GM11168 (cell line): ENCODE data around the gene ACHE.
"Not testable (repeated sequence)": the region's sequence is repeated elsewhere in the genome, so short reads cannot be mapped to it uniquely, and the experiment has no call there.

Experiments used
- in situ Hi-C: fragments of 300-500 bp; cut with MboI; formaldehyde crosslinking; loops from one replicate; pipeline ENCODE4 v1.12.0; 2022; ENCODE audit warnings: low sequenced_read_pairs; ENCODE audit not compliant: unreplicated experiment

Gene ACHE

DNA sequence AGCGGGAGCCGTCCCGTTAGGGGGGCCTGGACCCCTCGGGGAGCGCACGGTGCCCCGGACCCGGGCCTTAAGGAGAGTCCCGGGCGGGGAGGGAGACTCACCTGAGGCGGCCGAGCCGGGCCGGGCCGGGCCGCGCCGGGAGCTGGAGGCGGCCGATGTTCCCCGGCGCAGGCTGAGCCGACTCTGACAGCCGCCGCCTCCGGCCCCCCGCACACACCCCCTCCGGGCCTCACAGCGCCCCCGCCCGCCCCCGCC lies at the start of gene ACHE:
Gene ACHE (minus strand): TSS at position 188 of the 255 bp plus-strand sequence. CDS start 1,656 bp downstream, outside the sequence.
- in situ Hi-C loops, result no loop called here

DNA sequence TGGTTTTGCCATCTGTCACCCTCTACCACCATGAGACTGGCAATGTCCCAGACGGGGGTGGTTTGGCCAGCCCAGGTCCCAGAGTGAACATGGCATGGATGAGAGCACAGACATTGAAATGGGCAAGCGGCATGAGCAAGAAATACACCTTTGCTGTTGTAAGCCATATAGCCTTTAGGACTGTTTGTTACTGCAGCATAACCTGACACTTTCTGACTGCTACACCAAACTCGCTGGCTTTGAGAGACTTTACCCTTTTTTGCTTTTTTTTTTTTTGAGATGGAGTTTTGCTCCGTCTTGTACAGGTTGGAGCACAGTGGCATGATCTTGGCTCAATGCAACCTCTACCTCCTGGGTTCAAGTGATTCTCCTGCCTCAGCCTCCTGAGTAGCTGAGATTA lies 48.5 kb upstream of the ACHE start:
- in situ Hi-C loops, result no loop called here

DNA sequence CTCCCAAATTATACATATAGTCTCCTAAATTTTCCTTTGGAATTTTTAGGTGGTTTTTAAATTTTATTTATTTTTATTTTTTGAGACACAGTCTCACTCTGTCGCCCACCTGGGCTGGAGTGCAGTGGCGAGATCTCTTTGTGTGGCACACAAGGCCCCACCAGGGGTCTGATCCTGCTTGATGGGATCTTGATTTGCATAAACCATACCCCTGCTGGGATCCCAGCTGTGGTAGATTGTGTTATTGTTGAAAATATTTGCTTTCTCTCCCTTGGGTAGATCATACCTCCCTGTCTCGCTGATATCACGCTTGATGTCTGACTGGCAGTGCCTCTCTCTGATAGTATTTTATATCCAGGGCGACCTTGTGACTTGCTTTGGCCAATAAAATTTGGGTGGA lies 48.0 kb upstream of the ACHE start:
- in situ Hi-C loops, result no loop called here

DNA sequence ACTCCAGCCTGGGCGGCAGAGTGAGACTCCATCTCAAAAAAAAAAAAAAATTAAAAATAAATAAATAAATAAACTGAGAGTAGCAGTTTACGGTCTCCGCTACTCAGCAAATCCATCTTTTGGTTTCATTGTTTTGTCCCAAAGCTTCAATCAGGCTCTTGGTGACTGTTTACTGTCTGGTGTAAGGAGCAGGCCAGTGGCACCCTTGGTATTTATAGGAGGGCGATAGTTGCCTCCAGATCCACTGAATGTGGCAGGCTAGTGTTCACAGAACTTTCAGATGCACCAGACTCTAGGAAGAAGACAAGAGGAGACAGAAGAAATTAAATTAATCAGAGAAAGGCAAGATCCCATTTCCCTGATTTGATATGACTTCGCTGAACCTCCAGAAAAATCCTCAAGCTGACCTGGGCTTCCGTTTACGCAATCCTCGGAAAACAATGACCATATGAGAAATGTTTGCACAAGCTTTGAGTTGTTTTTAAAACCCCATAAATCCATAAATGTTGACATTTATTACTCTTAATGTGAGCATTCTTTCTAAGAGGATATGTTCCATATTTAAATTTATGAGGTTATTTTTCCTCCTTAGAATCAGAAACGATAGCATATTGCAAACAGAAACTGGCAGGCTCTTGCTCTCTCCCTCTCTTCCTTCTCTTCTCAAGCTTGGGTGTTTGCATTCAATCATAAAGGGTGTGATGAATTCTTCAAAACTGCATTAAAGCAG lies 46.5 kb upstream of the ACHE start:
- in situ Hi-C loops, result no loop called here

DNA sequence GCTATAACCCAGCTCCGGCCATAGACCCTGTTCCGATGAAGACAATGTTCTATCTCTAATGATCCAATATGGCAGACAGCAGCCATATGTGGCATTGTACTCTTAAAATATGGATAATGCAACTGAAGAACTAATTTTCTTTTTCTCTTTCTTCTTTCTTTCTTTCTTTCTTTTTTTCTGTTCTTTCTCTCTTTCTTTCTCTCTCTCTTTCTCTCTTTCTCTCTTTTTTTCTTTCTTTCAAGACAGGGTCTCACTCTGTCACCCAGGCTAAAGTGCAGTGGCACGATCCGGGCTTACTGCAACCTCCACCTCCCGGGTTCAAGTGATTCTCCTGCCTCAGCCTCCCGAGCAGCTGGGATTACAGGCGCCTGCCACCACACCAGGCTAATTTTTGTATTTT lies 40.5 kb upstream of the ACHE start:
- in situ Hi-C loops, result not testable (repeated sequence)

DNA sequence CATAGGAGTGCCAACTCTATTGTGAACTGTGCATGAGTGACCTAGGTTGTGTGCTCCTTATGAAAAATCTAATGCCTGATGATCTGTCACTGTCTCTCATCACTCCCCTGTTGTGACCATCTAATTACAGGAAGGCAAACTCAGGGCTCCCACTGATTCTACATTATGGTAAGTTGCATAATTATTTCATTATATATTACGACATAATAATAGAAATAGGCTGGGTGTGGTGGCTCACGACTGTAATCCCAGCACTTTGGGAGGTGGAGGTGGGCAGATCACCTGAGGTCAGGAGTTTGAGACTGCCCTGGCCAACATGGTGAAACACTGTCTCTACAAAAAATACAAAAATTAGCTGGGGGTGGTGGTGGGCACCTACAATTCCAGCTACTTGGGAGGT lies 39.7 kb upstream of the ACHE start:
- in situ Hi-C loops, result not testable (repeated sequence)

DNA sequence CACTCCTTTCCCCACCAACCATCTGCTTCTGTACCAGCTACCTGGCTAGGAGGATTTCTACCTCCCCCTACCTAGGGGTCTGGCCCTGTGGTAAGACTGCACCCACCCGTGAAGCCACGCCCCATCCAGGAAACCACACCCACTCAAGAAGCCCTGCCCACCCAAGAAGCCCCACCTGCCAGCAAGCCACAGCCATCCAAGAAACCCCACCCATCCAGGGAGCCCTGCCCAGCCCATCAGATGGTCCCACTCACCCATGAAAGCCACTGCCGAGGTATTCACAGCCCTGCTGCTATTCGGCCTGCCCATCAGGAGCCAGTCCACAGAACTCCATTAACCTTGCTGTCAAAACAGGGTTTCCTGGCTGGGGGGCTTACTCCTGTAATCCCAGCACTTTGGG lies 38.0 kb upstream of the ACHE start:
- in situ Hi-C loops, result no loop called here

DNA sequence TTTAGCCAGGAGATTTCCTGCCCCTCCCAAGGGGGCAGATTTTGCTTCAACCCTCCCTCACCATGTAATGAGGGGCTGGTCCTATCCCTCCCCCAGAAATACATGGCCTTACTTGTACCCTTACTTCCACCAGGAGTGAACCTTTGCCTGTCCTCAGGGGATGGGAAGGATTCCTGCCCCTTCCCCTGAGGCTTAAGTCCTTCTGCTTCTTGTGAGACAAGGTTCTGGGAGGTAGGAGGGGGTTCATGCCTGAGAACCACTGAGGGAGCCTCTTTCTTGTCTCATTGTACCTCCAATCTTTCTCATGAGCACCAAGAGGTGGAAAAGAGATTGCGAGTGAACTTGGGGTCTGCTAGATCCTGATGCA lies 34.1 kb upstream of the ACHE start:
- in situ Hi-C loops, result no loop called here

DNA sequence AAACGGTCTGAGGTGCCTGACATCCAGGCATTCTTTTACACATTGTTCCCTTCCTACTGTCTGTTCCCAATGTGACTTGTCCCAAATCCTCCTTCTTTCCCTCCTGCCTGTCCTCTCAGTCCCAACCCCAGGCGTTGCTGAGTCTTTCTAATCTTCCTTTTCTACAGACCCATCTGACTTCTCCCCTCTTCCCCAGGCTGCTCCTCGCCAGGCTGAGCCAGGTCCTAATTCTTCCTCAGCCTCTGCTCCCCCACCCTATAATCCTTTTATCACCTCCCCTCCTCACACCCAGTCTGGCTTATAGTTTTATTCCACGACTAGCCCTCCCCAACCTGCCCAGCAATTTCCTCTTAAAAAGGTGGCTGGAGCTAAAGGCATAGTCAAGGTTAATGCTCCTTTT lies 27.9 kb upstream of the ACHE start:
- in situ Hi-C loops, result not testable (repeated sequence)

DNA sequence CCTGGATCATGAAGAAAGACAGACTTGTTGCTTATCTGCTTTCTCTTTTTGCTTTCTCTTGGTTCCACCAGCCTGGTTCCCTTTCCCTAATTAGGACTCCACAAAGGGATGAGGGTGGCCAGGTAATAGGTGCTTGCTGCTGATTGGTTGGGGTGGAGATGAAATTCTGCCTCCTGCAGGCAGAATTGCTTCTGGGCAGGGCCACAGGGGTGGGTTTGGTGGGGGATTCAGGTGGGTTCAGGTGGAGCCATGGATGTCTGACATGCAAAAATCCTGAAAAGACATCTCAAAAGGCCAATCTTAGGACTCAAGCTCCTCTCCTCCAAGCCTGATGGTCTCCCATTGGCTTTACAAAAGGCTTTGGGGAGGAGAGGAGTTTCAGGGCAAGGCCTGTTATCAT lies 25.4 kb upstream of the ACHE start:
- in situ Hi-C loops, result no loop called here

DNA sequence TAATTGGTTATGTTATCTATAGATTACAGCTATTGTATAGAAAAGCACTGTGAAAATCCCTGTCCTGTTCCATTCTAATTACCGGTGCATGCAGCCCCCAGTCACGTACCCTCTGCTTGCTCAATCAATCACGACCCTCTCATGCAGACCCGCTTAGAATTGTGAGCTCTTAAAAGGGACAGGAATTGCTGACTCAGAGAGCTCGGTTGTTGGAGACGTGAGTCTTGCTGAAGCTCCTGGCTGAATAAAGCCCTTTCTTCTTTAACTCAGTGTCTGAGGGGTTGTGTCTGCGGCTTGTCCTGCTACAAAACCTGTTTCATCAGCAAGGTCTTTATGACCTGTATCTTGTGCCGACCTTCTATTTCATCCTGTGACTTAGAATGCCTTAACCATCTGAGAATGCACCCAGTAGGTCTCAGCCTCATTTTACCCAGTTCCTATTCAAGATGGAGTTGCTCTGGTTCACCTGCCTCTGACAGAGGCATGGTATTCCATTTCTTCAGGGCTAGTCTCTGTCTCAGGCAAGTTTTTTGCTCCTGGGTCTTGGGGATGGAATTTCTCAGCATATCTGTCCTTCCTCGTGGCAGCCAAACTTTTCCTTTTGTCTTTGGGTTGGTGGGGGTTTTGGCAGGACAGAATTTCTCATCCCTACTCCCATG lies 24.2 kb upstream of the ACHE start:
- in situ Hi-C loops, result not testable (repeated sequence)

DNA sequence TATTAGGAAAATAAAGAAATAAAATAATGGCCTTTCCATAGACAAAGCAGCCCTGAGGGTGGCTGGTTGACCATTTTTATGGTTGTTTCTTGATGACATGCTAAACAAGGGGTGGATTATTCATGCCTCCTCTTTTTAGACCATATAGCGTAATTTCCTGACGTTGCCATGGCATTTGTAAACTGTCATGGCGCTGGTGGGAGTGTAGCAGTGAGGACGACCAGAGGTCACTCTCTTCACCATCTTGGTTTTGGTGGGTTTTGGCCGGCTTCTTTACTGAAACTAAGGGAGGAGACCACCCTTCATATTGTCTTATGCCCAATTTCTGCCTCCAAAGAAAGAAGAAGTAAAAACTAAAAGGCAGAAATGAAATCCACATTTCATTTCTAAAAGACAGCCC lies 23.6 kb upstream of the ACHE start:
- in situ Hi-C loops, result not testable (repeated sequence)

DNA sequence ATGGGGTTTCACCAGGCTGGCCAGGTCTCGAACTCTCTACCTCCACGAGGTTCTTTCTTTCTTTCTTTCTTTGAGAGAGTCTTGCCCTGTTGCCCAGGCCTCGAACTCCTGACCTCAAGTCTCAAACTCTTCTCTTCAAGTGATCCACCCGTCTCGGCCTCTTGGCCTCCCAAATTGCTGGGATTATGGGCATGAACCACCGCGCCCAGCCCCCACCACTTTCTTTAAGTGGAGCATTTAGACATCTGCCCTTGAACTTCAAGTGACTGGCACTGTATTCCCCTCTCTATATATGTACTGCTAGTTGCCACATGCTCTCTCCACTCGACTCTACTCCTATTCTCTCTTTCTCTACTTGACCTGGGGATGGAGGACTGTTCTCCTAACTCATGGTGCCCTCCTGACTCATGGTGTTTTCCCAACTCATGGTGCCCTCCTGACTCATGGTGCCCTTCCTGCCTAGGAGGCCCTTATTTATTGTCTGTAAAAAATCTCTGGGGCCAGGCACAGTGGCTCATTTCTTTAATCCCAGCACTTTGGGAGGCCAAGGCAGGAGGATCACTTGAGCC lies 19.3 kb upstream of the ACHE start:
- in situ Hi-C loops, result no loop called here

DNA sequence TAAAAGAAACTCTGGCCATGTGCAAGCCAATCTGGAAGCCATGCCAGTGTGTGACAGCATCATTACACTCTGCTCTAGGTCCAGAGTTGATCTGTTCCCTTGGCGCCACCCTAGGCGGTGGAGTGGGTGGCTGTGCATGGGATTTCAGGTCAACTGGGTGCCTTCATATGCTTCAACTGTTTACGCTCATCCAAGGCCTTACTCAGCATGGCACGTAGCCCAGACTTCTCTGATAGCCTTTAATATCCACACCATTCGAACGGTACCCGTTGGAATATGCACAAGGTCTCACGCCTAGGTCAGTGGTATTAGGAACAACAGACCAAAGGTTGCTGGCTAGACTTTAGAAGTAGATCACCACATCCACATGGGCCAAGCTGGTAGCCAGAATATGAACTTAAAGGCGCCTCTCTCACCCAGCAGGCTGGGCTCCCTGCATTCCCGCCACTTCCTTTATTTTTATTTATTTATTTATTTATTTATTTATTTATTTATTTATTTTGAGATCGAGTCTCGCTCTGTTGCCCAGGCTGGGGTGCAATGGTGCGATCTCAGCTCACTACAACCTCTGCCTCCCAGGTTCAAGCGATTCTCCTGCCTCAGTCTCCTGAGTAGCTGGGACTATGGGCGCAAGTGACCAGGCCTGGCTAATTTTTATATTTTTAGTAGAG lies 18.7 kb upstream of the ACHE start:
- in situ Hi-C loops, result no loop called here

DNA sequence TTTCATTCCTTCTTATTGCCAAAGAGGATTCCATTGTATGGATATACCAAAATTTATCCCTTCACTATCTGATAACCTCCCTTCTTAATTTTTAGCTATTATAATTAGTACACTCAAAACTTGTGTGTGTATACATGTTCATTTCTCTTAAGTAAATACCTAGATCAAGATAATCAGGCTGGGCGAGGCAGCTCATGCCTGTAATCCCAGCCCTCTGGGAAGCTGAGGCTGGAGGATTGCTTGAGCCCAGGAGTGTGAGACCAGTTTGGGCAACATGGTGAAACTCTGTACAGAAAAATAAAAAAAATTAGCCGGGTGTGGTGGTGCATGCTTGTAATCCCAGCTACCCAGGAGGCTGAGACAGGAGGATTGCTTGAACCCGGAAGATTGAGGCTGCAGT lies 15.8 kb upstream of the ACHE start:
- in situ Hi-C loops, result no loop called here

DNA sequence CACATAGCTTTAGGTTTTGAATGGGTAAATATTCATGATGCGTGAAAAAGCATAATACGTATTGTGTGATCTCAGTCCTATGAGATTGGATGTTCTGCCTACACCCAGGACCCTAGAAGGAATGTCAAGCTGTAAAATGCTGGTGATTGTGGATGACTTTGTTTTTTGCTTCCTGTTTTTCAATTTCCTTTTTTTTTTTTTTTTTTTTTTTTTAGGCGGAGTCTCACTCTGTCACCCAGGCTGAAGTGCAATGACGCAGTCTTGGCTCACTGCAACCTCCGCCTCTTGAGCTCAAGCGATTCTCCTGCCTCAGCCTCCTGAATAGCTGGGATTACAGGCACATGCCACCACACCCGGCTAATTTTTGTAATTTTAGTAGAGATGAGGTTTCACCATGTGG lies 14.8 kb upstream of the ACHE start:
- in situ Hi-C loops, result not testable (repeated sequence)

DNA sequence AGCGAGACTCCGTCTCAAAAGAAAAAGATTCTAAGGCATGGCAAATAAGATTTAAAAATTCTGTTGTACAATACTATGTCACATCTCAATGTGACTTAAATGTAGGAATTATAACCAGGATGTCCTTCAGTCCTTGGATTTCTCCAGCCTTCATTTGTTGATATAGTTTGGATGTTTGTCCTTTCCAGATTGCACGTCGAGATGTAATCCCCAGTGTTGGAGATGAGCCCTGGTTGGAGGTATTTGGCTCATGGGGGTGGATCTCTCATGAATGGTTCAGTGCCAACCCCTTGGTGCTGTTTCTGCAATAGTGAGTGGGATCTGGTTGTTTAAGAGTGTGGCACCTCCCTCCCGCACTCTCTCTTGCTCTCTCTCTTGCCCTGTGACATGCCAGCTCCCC lies 12.8 kb upstream of the ACHE start:
- in situ Hi-C loops, result no loop called here

DNA sequence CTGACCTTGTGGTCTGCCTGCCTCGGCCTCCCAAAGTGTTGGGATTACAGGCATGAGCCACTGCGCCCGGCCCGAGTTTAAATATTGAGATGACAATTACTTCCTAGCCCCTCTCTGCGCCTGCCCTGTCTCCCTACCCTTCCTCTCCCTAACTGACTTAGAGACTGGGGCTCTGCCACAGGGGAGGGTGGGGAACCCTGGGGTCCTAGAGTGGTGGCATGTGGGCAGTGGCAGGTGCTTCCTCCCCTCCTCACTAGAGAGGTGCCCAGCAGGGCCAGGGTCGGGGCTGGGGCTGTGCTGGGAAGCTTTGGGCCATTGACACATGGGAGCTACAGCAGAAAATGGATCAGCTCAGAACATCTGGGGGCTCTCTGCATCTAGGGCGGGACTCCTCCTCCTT lies 7.0 kb upstream of the ACHE start:
- in situ Hi-C loops, result no loop called here

DNA sequence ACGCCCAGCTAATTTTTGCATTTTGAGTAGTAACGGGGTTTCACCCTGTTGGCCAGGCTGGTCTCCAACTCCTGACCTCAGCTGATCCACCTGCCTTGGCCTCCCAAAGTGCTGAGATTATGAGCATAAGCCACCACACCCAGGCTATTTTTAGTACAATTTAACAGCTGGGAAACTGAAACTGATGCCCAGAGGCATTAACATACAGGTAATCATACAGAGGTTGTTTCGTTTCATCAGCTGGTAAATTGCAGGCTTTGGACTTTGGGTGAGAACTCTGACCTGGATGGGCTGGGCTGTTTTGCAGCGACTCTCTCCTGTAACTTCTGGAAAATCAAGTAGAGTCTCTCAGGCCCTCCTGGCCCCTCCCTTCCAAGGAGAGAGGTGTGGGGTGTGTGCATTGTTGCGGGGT lies 6.2 kb upstream of the ACHE start:
- in situ Hi-C loops, result no loop called here

DNA sequence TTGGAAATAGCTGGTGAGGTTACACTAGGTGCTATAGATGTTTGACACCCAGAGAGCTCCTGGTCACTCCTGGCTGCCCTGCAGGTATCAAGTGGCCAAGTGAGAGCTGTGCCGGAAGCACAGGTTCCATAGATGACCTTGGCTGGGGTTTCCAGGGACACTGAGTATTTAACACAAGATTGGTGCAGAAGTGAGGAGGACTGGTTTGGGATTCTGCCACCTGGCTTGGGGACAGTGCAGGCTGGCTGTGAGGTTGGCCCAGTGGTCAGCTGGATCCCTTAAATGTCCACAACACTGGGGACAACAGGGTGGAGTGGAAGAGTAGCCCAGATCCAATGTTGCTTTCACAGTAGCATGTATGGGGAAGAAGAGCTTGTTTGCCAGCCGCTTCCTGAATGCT lies 5.3 kb upstream of the ACHE start:
- in situ Hi-C loops, result no loop called here

DNA sequence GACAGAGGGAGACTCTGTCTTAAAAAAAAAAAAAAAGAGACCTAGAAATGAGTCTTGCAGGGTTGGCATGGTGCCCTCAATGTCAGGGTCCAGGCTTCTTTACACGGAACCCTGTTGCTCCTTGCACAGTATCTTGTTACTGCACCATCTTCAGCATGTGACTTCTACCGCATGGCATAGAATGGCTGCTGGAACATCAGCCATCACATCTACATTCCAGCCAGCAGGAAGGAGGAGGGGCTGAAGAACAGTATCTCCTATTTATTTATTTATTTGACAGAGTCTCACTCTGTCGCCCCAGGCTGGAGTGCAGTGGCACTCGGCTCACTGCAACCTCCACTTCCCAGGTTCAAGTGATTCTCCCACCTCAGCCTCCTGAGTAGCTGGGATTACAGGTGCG lies 3.7 kb upstream of the ACHE start:
- in situ Hi-C loops, result no loop called here
